Panc1 (cell line): ENCODE results near the gene KLK4. TPM values are rescaled to one million over a fixed set of nuclear protein-coding genes. Genes with fewer than 3 reads are reported as not detected.

ENCODE experiments used
- ATAC-seq: fragments of 200-7000 bp; cut with Tn5 transposase; 2 replicates; pipeline ENCODE4 v1.9.1; 2020; ENCODE audit warnings: mild to moderate bottlenecking, moderate library complexity
- BruUV-seq: library from RNA; stranded (reverse); fragments of 400-500 nt; replicated peaks from 2 replicates; lab custom pipeline; 2021; lab: Mats Ljungman, UMichigan
- CTCF ChIA-PET: fragments of 300-600 bp; sonication (Branson Sonifier 250); formaldehyde crosslinking; loops from one replicate; lab custom pipeline; 2022; ENCODE audit warnings: antibody characterized with exemption; lab: Charles Lee
- POLR2A ChIA-PET: fragments of 300-600 bp; sonication (Branson Sonifier 250); formaldehyde crosslinking; loops from one replicate; lab custom pipeline; 2022; ENCODE audit warnings: antibody characterized with exemption; lab: Charles Lee
- DNase-seq: peaks from one replicate; pipeline ENCODE4 v3.0.0-alpha.2; 2010; ENCODE audit warnings: low read depth, low spot score
- H3K27ac ChIP-seq: 2 replicates; pipeline ENCODE4 v1.5.1; 2011; ENCODE audit warnings: mild to moderate bottlenecking, low read length, inconsistent platforms
- H3K27me3 ChIP-seq: fragments of 200-500 bp; sonication (Bioruptor generic); 2 replicates; pipeline ENCODE4 v1.6.0; 2014; ENCODE audit warnings: low read length, inconsistent platforms; ENCODE audit not compliant: control insufficient read depth, insufficient read depth
- H3K36me3 ChIP-seq: fragments of 200-500 bp; sonication (Bioruptor generic); 2 replicates; pipeline ENCODE4 v1.5.1; 2014; ENCODE audit warnings: inconsistent platforms, mild to moderate bottlenecking, low read length, moderate library complexity; ENCODE audit not compliant: control insufficient read depth, insufficient read depth
- H3K4me1 ChIP-seq: 2 replicates; pipeline ENCODE4 v1.5.1; 2011; ENCODE audit warnings: inconsistent platforms, mild to moderate bottlenecking, low read length, moderate library complexity; ENCODE audit not compliant: control insufficient read depth, insufficient read depth
- H3K4me3 ChIP-seq, 2 experiments: 2 replicates each; pipeline ENCODE4 v1.5.1; 2011 to 2012; ENCODE audit warnings: low read depth in 2 of 2, low read length in 2 of 2, mild to moderate bottlenecking in 2 of 2, inconsistent platforms in 1 of 2, moderate library complexity in 1 of 2
- H3K9me3 ChIP-seq: fragments of 200-500 bp; sonication (Bioruptor generic); 2 replicates; pipeline ENCODE4 v1.5.1; 2014; ENCODE audit warnings: low read depth, mild to moderate bottlenecking, inconsistent platforms, low read length, moderate library complexity; ENCODE audit not compliant: control insufficient read depth, insufficient read depth
- POLR2AphosphoS5 ChIP-seq: IDR thresholded peaks from 2 replicates; pipeline ENCODE4 v1.6.1; 2012; ENCODE audit warnings: mild to moderate bottlenecking, low read depth, low read length, moderate library complexity
- SIN3A ChIP-seq: IDR thresholded peaks from 2 replicates; pipeline ENCODE4 v1.6.1; 2012; ENCODE audit warnings: low read depth, mild to moderate bottlenecking, low read length, moderate library complexity, borderline replicate concordance; ENCODE audit not compliant: insufficient read depth
- TCF7L2 ChIP-seq: IDR thresholded peaks from 2 replicates; pipeline ENCODE4 v1.6.1; 2011; ENCODE audit warnings: mild to moderate bottlenecking, low read depth, low read length, inconsistent platforms
- in situ Hi-C: cut with HindIII; loops from 2 replicates; pipeline ENCODE4 v1.10.0; 2016; ENCODE audit warnings: low sequenced_read_pairs, low pct_unique_long_range_greater_than_20kb
- intact Hi-C: fragments of 100-400 bp; cut with micrococcal nuclease; formaldehyde crosslinking; loops from one replicate; pipeline ENCODE4 v1.10.0; 2022; ENCODE audit not compliant: unreplicated experiment
- total RNA-seq: library from RNA; stranded (reverse); gene quantifications from one replicate; pipeline ENCODE4 v1.2.1, GENCODE V29; 2021; ENCODE audit not compliant: unreplicated experiment
- TF ChIP-seq, protein P1 (sequence below), 2 experiments: IDR thresholded peaks; 2 replicates each; pipeline ENCODE4 v1.6.1; 2011 to 2012; ENCODE audit warnings: low read depth in 2 of 2, control low read depth in 1 of 2, low read length in 1 of 2, mild to moderate bottlenecking in 1 of 2, moderate library complexity in 1 of 2; ENCODE audit not compliant: insufficient read depth in 1 of 2
- TF ChIP-seq, protein P2 (sequence below): fragments of 450-650 bp; IDR thresholded peaks from 2 replicates; pipeline ENCODE4 v1.5.1; 2017; ENCODE audit warnings: mild to moderate bottlenecking

KLK4 gene
- total RNA-seq, 1 experiment from 2014 or later, result not detected

GRCh38 chr19:50921426-50922316 lies 10.5 kb upstream of the KLK4 start:
- ATAC-seq, result peak; percentile 58
- BruUV-seq, result no TSS peak
- peaks cover 5% of the 10 kb centered on the region; the same call in 1 of the 2 replicates for H3K27me3 ChIP-seq
- TF ChIP-seq, protein P1, sequence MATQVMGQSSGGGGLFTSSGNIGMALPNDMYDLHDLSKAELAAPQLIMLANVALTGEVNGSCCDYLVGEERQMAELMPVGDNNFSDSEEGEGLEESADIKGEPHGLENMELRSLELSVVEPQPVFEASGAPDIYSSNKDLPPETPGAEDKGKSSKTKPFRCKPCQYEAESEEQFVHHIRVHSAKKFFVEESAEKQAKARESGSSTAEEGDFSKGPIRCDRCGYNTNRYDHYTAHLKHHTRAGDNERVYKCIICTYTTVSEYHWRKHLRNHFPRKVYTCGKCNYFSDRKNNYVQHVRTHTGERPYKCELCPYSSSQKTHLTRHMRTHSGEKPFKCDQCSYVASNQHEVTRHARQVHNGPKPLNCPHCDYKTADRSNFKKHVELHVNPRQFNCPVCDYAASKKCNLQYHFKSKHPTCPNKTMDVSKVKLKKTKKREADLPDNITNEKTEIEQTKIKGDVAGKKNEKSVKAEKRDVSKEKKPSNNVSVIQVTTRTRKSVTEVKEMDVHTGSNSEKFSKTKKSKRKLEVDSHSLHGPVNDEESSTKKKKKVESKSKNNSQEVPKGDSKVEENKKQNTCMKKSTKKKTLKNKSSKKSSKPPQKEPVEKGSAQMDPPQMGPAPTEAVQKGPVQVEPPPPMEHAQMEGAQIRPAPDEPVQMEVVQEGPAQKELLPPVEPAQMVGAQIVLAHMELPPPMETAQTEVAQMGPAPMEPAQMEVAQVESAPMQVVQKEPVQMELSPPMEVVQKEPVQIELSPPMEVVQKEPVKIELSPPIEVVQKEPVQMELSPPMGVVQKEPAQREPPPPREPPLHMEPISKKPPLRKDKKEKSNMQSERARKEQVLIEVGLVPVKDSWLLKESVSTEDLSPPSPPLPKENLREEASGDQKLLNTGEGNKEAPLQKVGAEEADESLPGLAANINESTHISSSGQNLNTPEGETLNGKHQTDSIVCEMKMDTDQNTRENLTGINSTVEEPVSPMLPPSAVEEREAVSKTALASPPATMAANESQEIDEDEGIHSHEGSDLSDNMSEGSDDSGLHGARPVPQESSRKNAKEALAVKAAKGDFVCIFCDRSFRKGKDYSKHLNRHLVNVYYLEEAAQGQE (IDR thresholded peaks at IDR 0.05; ENCODE audit: insufficient read depth in 1 of 2, low read depth in 2 of 2, low read length in 1 of 2), result no peak
- TF ChIP-seq TCF7L2, result peak; percentile 52; the same call in 1 of the 2 replicates
- POLR2A ChIA-PET, result no interaction called here
- H3K4me3 ChIP-seq, result no peak overlapping the region
- H3K4me1 ChIP-seq, result no peaks in the 10 kb centered on the region; the same call in 1 of the 2 replicates
- no peak overlapping the region for H3K27ac ChIP-seq
- intact Hi-C loops (loop anchor here (5.0 to 10.0 kb wide), 2 partner anchors 124 to 173 kb away; no protein-coding TSS in a partner anchor), in situ Hi-C loops (no loop called here)
- CTCF ChIA-PET, result interaction anchor here (0.6 to 1.1 kb wide), 6 partner anchors 11 to 384 kb away, joined by 3 to 4 read pairs (median 4); no protein-coding TSS in a partner anchor
- H3K36me3 ChIP-seq, result no peaks in the 10 kb centered on the region
- DNase-seq, result no peak
- H3K9me3 ChIP-seq, result no peaks in the 10 kb centered on the region

- intact Hi-C loops, result no loop called here
Measured at GRCh38 chr19:50916069-50916468, 4.9 kb upstream of the KLK4 start.

More at GRCh38 chr19:50916069-50916468, 4.9 kb upstream of the KLK4 start:
- DNase-seq (no peak), ATAC-seq (no peak)
- TF ChIP-seq POLR2AphosphoS5, result no peak
- TF ChIP-seq SIN3A, result no peak
- TF ChIP-seq, protein P2, sequence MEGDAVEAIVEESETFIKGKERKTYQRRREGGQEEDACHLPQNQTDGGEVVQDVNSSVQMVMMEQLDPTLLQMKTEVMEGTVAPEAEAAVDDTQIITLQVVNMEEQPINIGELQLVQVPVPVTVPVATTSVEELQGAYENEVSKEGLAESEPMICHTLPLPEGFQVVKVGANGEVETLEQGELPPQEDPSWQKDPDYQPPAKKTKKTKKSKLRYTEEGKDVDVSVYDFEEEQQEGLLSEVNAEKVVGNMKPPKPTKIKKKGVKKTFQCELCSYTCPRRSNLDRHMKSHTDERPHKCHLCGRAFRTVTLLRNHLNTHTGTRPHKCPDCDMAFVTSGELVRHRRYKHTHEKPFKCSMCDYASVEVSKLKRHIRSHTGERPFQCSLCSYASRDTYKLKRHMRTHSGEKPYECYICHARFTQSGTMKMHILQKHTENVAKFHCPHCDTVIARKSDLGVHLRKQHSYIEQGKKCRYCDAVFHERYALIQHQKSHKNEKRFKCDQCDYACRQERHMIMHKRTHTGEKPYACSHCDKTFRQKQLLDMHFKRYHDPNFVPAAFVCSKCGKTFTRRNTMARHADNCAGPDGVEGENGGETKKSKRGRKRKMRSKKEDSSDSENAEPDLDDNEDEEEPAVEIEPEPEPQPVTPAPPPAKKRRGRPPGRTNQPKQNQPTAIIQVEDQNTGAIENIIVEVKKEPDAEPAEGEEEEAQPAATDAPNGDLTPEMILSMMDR, result no peak
- TF ChIP-seq, protein P1 (IDR thresholded peaks at IDR 0.05; ENCODE audit: insufficient read depth in 1 of 2, low read depth in 2 of 2, low read length in 1 of 2), result no peak
- no peak for TF ChIP-seq TCF7L2
- Histone ChIP-seq H3K27ac (no peak overlapping the region), H3K4me3 (no peak overlapping the region), H3K9me3 (no peaks in the 10 kb centered on the region), H3K27me3 (peaks cover 11% of the 10 kb centered on the region), H3K36me3 (no peaks in the 10 kb centered on the region), H3K4me1 (no peaks in the 10 kb centered on the region)
- no TSS peak for BruUV-seq
- ChIA-PET POLR2A (no interaction called here), CTCF (no interaction called here)
- in situ Hi-C loops, result no loop called here
